Raji (cell line): ENCODE measurements around the gene MYO1E.

Source experiments
- POLR2A ChIP-seq: IDR thresholded peaks from 2 replicates; pipeline ENCODE4 v1.6.1; 2011; ENCODE audit warnings: low read depth, low read length, control low read depth; ENCODE audit not compliant: insufficient read depth

The MYO1E gene

GRCh38 chr15:59366333-59367021 lies 6.2 kb downstream of the MYO1E start:
- TF ChIP-seq POLR2A, result no peak

- no peak for TF ChIP-seq POLR2A
Observed at GRCh38 chr15:59364248-59364647, 8.4 kb downstream of the MYO1E start.

- no peak for TF ChIP-seq POLR2A
Observed at GRCh38 chr15:59362331-59362730, 10.3 kb downstream of the MYO1E start.

- no peak for TF ChIP-seq POLR2A
Observed at GRCh38 chr15:59360896-59361295, 11.8 kb downstream of the MYO1E start.

GRCh38 chr15:59360305-59360704 lies 12.4 kb downstream of the MYO1E start:
- no peak for TF ChIP-seq POLR2A

GRCh38 chr15:59355730-59356129 lies 16.9 kb downstream of the MYO1E start:
- TF ChIP-seq POLR2A, result no peak

- TF ChIP-seq POLR2A, result no peak
Observed at GRCh38 chr15:59354417-59355031, 18.1 kb downstream of the MYO1E start.

GRCh38 chr15:59353994-59354416 lies 18.7 kb downstream of the MYO1E start:
- TF ChIP-seq POLR2A, result no peak

GRCh38 chr15:59352683-59353082 lies 20.0 kb downstream of the MYO1E start:
- no peak for TF ChIP-seq POLR2A

GRCh38 chr15:59352189-59352588 lies 20.5 kb downstream of the MYO1E start:
- TF ChIP-seq POLR2A, result no peak

GRCh38 chr15:59350421-59350732 lies 22.3 kb downstream of the MYO1E start:
- TF ChIP-seq POLR2A, result no peak

GRCh38 chr15:59349680-59350420 lies 22.8 kb downstream of the MYO1E start:
- TF ChIP-seq POLR2A, result no peak

GRCh38 chr15:59347915-59348314 lies 24.8 kb downstream of the MYO1E start:
- TF ChIP-seq POLR2A, result no peak

GRCh38 chr15:59346951-59347350 lies 25.7 kb downstream of the MYO1E start:
- TF ChIP-seq POLR2A, result no peak

- no peak for TF ChIP-seq POLR2A
Observed at GRCh38 chr15:59345326-59345725, 27.3 kb downstream of the MYO1E start.

GRCh38 chr15:59344311-59344710 lies 28.4 kb downstream of the MYO1E start:
- no peak for TF ChIP-seq POLR2A
